ENCODE measurements around the gene CNTF. TPM values are rescaled to one million over a fixed set of nuclear protein-coding genes. Genes with fewer than 3 reads are reported as not detected.

The CNTF gene
- polyA plus RNA-seq, 4 donors, result 0.63 to 0.78 TPM; not detected in 2

DNA sequence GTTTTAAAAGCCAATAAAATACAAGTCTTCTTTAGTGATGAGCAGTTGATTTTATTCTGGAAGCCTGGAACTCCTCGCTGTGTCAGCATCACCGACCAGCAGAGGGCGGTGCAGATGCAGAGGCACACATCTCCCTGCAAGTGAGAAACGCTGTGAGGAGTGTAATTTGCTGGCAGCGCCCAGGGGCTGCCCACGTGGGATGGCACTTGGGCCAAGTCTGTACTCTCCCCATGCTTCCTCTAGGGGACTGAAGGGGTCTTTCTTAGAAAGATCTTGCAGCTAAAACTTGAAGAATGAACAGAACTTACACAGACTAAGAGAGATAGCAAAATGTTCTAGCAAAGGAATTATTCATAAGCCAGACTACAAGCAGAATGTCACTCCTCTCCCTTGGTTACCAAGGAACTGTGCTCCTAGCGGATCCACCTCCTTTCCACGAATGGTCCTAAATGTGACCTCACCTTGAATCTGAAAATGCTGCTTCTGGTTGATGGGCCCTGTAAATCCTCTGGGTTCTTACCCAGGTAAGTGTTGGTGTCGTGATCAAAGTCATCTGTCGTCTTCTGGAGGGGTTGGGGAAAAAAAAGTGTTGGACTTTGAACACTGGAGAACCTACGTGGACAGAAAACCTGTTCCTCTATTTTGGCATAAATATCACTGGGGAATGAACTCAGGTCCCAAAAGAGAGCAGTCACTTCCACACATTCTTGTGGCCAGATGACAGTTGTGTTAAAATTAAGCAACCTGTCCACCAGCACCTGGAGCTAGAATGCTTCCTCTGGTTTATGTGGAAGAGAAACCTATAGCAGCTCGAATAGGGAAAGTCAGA lies 31.8 kb downstream of the CNTF start:
- Histone ChIP-seq H3K36me3 (ENCODE audit: control insufficient read depth in 3 of 3, insufficient read depth in 2 of 3, low read depth in 1 of 3, low read length in 3 of 3) (no peaks in the 10 kb centered on the region), H3K4me1 (ENCODE audit: control insufficient read depth in 3 of 3, insufficient read depth in 2 of 3, low read depth in 1 of 3, low read length in 2 of 3) (peaks cover 0 to 5% (median 0%) of the 10 kb centered on the region in 3 donors), H3K27ac (ENCODE audit: low read depth in 1 of 3, low read length in 2 of 3) (no peak overlapping the region), H3K4me3 (ENCODE audit: low read depth in 1 of 3, low read length in 3 of 3) (no peak overlapping the region), H3K9me3 (ENCODE audit: control insufficient read depth in 2 of 2, insufficient read depth in 1 of 2, low read depth in 1 of 2, low read length in 1 of 2) (no peaks in the 10 kb centered on the region), H3K27me3 (ENCODE audit: control insufficient read depth in 3 of 3, insufficient read depth in 3 of 3, low read length in 3 of 3) (no peaks in the 10 kb centered on the region)
- DNase-seq, result peak; percentile 78 to 85
- WGBS, 3 donors, result 14 to 26% (median 20%) methylated on average over 12 of the region's 12 CpGs
- FAIRE-seq, result no peak

DNA sequence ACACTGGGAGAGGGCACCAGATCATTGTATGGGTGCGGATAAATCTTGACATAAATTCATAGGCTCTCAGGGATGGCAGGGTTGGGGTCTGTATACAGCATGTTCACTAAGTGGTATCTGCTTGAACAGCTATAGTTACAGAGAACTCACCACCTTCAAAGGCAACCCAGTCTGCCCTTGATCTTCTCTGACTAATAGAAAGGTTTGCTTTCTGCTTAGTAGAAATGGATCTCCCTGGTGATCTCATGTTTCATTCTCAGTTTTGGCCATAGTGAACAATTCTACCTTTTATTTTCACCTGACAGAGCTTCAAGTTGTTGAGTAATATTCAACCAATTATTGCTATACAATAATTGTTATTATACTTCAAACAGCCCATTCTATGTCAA lies 32.4 kb downstream of the CNTF start:
- Histone ChIP-seq H3K27ac (ENCODE audit: low read depth in 1 of 3, low read length in 2 of 3) (no peak overlapping the region), H3K27me3 (ENCODE audit: control insufficient read depth in 3 of 3, insufficient read depth in 3 of 3, low read length in 3 of 3) (no peaks in the 10 kb centered on the region), H3K36me3 (ENCODE audit: control insufficient read depth in 3 of 3, insufficient read depth in 2 of 3, low read depth in 1 of 3, low read length in 3 of 3) (no peaks in the 10 kb centered on the region), H3K9me3 (ENCODE audit: control insufficient read depth in 2 of 2, insufficient read depth in 1 of 2, low read depth in 1 of 2, low read length in 1 of 2) (peaks cover 0 to 4% of the 10 kb centered on the region in 2 donors), H3K4me3 (ENCODE audit: low read depth in 1 of 3, low read length in 3 of 3) (no peak overlapping the region), H3K4me1 (ENCODE audit: control insufficient read depth in 3 of 3, insufficient read depth in 2 of 3, low read depth in 1 of 3, low read length in 2 of 3) (peaks cover 0 to 5% (median 4%) of the 10 kb centered on the region in 3 donors)
- WGBS, 3 donors, result 95 to 97% (median 97%) methylated on average over 1 of the region's 1 CpG
- FAIRE-seq (no peak), DNase-seq (no peak)

DNA sequence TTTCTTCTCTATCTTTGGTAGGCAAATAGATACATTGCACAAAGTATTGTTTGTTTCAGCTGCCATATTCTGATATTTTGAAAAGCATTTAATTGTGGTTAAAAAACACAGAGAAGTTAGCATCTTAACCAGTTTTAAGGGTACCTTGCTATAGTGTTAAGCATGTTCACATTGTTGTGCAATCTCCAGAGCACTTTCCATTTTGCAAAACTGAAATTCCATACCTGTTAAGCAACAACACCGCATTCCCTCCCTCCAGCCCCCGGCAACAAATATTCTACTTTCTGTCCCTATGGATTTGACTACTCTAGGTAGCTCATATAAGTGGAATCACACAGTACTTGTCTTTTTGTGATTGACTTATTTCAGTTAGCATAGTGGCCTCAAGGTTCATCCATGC lies 33.9 kb downstream of the CNTF start:
- Histone ChIP-seq H3K27ac (ENCODE audit: low read depth in 1 of 3, low read length in 2 of 3) (no peak overlapping the region), H3K4me1 (ENCODE audit: control insufficient read depth in 3 of 3, insufficient read depth in 2 of 3, low read depth in 1 of 3, low read length in 2 of 3) (peaks cover 0 to 9% (median 5%) of the 10 kb centered on the region in 3 donors), H3K9me3 (ENCODE audit: control insufficient read depth in 2 of 2, insufficient read depth in 1 of 2, low read depth in 1 of 2, low read length in 1 of 2) (peaks cover 0 to 8% of the 10 kb centered on the region in 2 donors), H3K36me3 (ENCODE audit: control insufficient read depth in 3 of 3, insufficient read depth in 2 of 3, low read depth in 1 of 3, low read length in 3 of 3) (no peaks in the 10 kb centered on the region), H3K4me3 (ENCODE audit: low read depth in 1 of 3, low read length in 3 of 3) (no peak overlapping the region), H3K27me3 (ENCODE audit: control insufficient read depth in 3 of 3, insufficient read depth in 3 of 3, low read length in 3 of 3) (no peaks in the 10 kb centered on the region)
- 98 to 100% (median 98%) methylated on average over 2 of the region's 2 CpGs for WGBS, 3 donors
- FAIRE-seq (no peak), DNase-seq (no peak)

DNA sequence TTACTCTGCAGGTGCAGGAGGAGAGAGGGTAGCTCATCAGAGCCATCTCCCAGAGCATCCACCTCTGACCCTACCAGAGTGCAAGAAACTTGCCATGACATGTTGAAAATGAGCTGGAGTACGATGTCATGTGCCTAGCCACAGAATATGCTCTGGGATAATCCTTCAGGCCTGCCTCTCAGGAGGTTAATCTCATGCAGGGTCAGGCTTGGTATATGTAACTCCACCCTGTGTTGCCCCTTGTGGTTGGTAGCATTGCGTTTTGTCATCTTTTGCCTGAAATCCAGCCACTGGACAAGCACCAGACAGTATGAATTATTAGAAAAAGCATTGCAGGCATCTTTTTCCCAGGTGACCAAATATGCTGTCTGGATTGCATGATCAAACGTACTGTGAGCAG lies 36.2 kb downstream of the CNTF start:
- no peaks in the 10 kb centered on the region for H3K36me3 ChIP-seq (ENCODE audit: control insufficient read depth in 3 of 3, insufficient read depth in 2 of 3, low read depth in 1 of 3, low read length in 3 of 3)
- DNase-seq (no peak), FAIRE-seq (no peak)
- peaks cover 0 to 8% of the 10 kb centered on the region in 2 donors for H3K9me3 ChIP-seq (ENCODE audit: control insufficient read depth in 2 of 2, insufficient read depth in 1 of 2, low read depth in 1 of 2, low read length in 1 of 2)
- peaks cover 0 to 9% (median 5%) of the 10 kb centered on the region in 3 donors for H3K4me1 ChIP-seq (ENCODE audit: control insufficient read depth in 3 of 3, insufficient read depth in 2 of 3, low read depth in 1 of 3, low read length in 2 of 3)
- no peaks in the 10 kb centered on the region for H3K27me3 ChIP-seq (ENCODE audit: control insufficient read depth in 3 of 3, insufficient read depth in 3 of 3, low read length in 3 of 3)
- no peak overlapping the region for H3K4me3 ChIP-seq (ENCODE audit: low read depth in 1 of 3, low read length in 3 of 3)
- 79 to 87% (median 83%) methylated on average over 3 of the region's 3 CpGs for WGBS, 3 donors
- no peak overlapping the region for H3K27ac ChIP-seq (ENCODE audit: low read depth in 1 of 3, low read length in 2 of 3)

DNA sequence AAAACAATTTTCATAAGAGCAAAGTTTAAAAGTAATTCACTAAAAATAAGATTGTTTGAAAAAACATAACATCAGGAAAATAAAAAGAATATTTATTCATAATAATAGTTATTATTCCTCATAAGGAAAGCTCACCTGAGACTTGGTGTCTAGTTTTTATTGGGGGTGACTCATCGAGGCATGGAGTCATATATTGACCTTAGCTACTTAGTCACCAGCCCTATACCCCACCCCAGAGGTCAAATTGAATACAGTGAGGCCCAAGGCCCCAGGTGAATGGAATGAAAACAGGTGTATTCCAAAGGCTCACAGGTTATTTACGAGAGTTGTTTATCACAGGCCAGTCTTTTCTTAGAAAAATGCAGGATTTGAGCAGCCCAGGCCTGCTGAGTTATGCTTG lies 36.9 kb downstream of the CNTF start:
- Histone ChIP-seq H3K36me3 (ENCODE audit: control insufficient read depth in 3 of 3, insufficient read depth in 2 of 3, low read depth in 1 of 3, low read length in 3 of 3) (no peaks in the 10 kb centered on the region), H3K27me3 (ENCODE audit: control insufficient read depth in 3 of 3, insufficient read depth in 3 of 3, low read length in 3 of 3) (no peaks in the 10 kb centered on the region), H3K4me1 (ENCODE audit: control insufficient read depth in 3 of 3, insufficient read depth in 2 of 3, low read depth in 1 of 3, low read length in 2 of 3) (peaks cover 0 to 9% (median 5%) of the 10 kb centered on the region in 3 donors), H3K9me3 (ENCODE audit: control insufficient read depth in 2 of 2, insufficient read depth in 1 of 2, low read depth in 1 of 2, low read length in 1 of 2) (peaks cover 0 to 8% of the 10 kb centered on the region in 2 donors), H3K4me3 (ENCODE audit: low read depth in 1 of 3, low read length in 3 of 3) (no peak overlapping the region), H3K27ac (ENCODE audit: low read depth in 1 of 3, low read length in 2 of 3) (peak overlapping the region in 1 of 3 donors; percentile 57)
- FAIRE-seq (no peak), DNase-seq (peak; percentile 80 to 93)
- 3 to 34% (median 11%) methylated on average over 2 of the region's 2 CpGs for WGBS, 3 donors

DNA sequence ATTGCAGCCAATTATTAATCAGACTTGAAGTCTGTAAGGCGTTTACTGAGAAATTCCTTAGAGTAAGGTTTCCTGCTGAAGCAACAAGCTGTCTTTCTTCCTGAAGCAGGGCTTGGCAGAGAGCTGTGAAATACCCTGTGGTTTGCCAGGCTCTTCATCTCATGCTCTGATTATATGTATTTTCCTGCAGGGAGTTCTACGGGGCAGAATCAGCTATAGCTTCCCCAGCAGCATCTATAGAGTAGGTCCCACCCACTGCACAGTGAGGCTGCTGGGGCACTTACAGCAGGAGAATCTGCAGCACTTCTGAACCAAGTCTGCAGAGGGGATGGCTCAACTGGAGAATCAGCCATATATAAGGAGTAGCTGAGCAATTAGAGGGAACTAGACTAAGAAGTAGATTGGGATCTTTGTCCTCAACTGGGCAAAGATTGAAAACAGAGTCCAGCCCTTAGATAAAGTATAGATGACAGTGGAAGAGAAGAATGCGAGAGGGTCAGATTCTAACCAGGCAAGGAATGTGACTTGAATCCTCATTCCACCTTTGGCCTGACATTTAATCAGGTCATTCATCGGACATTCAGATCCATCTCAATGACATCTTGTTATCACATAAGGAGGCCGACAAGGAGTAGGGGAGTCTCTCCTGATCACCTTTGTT lies 37.6 kb downstream of the CNTF start:
- Histone ChIP-seq H3K27ac (ENCODE audit: low read depth in 1 of 3, low read length in 2 of 3) (peak overlapping the region; percentile 29 to 57 (median 57)), H3K27me3 (ENCODE audit: control insufficient read depth in 3 of 3, insufficient read depth in 3 of 3, low read length in 3 of 3) (no peaks in the 10 kb centered on the region), H3K4me3 (ENCODE audit: low read depth in 1 of 3, low read length in 3 of 3) (no peak overlapping the region), H3K9me3 (ENCODE audit: control insufficient read depth in 2 of 2, insufficient read depth in 1 of 2, low read depth in 1 of 2, low read length in 1 of 2) (peaks cover 0 to 8% of the 10 kb centered on the region in 2 donors), H3K36me3 (ENCODE audit: control insufficient read depth in 3 of 3, insufficient read depth in 2 of 3, low read depth in 1 of 3, low read length in 3 of 3) (no peaks in the 10 kb centered on the region), H3K4me1 (ENCODE audit: control insufficient read depth in 3 of 3, insufficient read depth in 2 of 3, low read depth in 1 of 3, low read length in 2 of 3) (peaks cover 0 to 9% (median 5%) of the 10 kb centered on the region in 3 donors)
- WGBS, 3 donors, result 40 to 68% (median 54%) methylated on average over 5 of the region's 5 CpGs
- no peak for FAIRE-seq
- peak; percentile 35 to 74 for DNase-seq

DNA sequence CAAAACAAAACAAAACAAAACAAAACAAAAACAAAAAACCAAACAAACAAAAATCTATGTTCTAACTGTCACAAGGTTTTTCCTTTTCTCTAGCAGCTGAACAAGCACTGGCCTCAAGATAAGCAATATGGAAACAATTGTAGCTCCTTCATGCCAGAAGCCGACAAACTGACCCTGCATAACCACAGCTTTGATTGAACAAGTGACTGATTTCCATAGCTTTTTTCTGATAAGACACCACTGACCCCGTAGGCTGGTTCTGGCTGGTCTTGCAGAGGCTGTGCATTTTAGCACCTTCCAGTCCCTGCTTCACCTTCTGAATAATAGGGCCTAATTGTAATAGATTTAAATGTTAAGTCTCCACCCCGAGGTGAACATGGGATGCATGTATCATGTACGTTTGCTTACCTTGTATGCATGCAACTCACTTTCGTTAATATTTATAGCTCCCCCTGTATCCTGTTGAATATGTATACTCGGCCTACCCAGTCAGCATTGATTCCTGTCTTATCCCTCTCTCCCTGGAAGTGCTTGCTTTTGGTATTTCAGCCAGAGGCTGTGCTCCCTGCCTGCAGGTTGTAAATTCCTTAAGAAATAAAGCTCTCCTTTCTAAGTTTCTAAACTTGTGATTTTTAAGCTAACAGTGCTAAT lies 49.6 kb downstream of the CNTF start:
- WGBS, 3 donors, result 65 to 71% (median 71%) methylated on average over 6 of the region's 6 CpGs
- H3K4me1 ChIP-seq (ENCODE audit: control insufficient read depth in 3 of 3, insufficient read depth in 2 of 3, low read depth in 1 of 3, low read length in 2 of 3), result no peaks in the 10 kb centered on the region
- no peaks in the 10 kb centered on the region for H3K27me3 ChIP-seq (ENCODE audit: control insufficient read depth in 3 of 3, insufficient read depth in 3 of 3, low read length in 3 of 3)
- H3K4me3 ChIP-seq (ENCODE audit: low read depth in 1 of 3, low read length in 3 of 3), result no peak overlapping the region
- DNase-seq, result no peak
- H3K27ac ChIP-seq (ENCODE audit: low read depth in 1 of 3, low read length in 2 of 3), result no peak overlapping the region
- no peaks in the 10 kb centered on the region for H3K9me3 ChIP-seq (ENCODE audit: control insufficient read depth in 2 of 2, insufficient read depth in 1 of 2, low read depth in 1 of 2, low read length in 1 of 2)
- H3K36me3 ChIP-seq (ENCODE audit: control insufficient read depth in 3 of 3, insufficient read depth in 2 of 3, low read depth in 1 of 3, low read length in 3 of 3), result no peaks in the 10 kb centered on the region
- no peak for FAIRE-seq

DNA sequence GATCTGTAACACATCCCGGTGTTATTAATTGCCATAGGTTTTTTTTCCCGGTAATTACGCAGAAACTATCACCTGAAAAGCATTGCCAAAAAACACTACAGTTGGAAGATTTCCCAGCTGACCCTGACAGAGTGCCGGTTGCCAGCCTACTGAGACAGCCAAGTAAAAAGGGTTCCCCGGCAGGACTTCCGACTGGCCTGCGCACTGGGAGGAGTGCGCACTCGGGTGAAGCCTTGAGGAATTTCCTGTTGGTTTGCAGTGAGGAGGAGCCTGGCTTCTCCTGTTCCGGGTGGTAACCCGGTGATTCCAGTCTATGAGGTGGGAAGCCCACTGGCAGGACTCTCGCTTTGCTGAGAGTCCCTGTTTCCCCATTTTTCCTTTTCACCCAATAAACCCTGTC lies 52.1 kb downstream of the CNTF start:
- FAIRE-seq, result no peak

More for the DNA sequence above, 52.1 kb downstream of the CNTF start:
- Histone ChIP-seq H3K9me3 (ENCODE audit: control insufficient read depth in 2 of 2, insufficient read depth in 1 of 2, low read depth in 1 of 2, low read length in 1 of 2) (no peaks in the 10 kb centered on the region), H3K27me3 (ENCODE audit: control insufficient read depth in 3 of 3, insufficient read depth in 3 of 3, low read length in 3 of 3) (no peaks in the 10 kb centered on the region), H3K4me3 (ENCODE audit: low read depth in 1 of 3, low read length in 3 of 3) (no peak overlapping the region), H3K36me3 (ENCODE audit: control insufficient read depth in 3 of 3, insufficient read depth in 2 of 3, low read depth in 1 of 3, low read length in 3 of 3) (no peaks in the 10 kb centered on the region), H3K27ac (ENCODE audit: low read depth in 1 of 3, low read length in 2 of 3) (no peak overlapping the region), H3K4me1 (ENCODE audit: control insufficient read depth in 3 of 3, insufficient read depth in 2 of 3, low read depth in 1 of 3, low read length in 2 of 3) (no peaks in the 10 kb centered on the region)
- no peak for DNase-seq
- WGBS, 3 donors, result 85 to 89% (median 89%) methylated on average over 12 of the region's 12 CpGs
